ENCODE measurements around the gene GAD2. TPM values are rescaled to one million over a fixed set of nuclear protein-coding genes. Genes with fewer than 3 reads are reported as not detected.

Gene GAD2
- total RNA-seq, 2 experiments from 2014 or later = not detected

- H3K27ac Mint-ChIP-seq = no peak overlapping the region
- H3K36me3 Mint-ChIP-seq = peaks cover 4% of the 10 kb centered on the region
- H3K9me3 Mint-ChIP-seq (ENCODE audit: low read depth) = no peaks in the 10 kb centered on the region
- CTCF ChIA-PET = no interaction called here
- peaks cover 28% of the 10 kb centered on the region for H3K4me1 Mint-ChIP-seq
- DNase-seq (no peak), ATAC-seq (no peak)
- H3K27me3 Mint-ChIP-seq = peaks cover 79% of the 10 kb centered on the region
- H3K4me3 Mint-ChIP-seq = no peak overlapping the region
Observed at GRCh38 chr10:26214551-26215395, 1.8 kb upstream of the GAD2 start.

GRCh38 chr10:26215396-26215934 is 1.1 kb upstream of the GAD2 start:
- peak overlapping the region; percentile 5 for H3K27ac Mint-ChIP-seq

GRCh38 chr10:26215935-26216584 is 514 bp upstream of the GAD2 start:
- Mint-ChIP-seq H3K36me3 (peaks cover 4% of the 10 kb centered on the region), H3K4me3 (no peak overlapping the region), H3K4me1 (peaks cover 28% of the 10 kb centered on the region), H3K9me3 (ENCODE audit: low read depth) (no peaks in the 10 kb centered on the region), H3K27me3 (peaks cover 92% of the 10 kb centered on the region), H3K27ac (peak overlapping the region; percentile 15)
- CTCF ChIA-PET = no interaction called here
- DNase-seq (no peak), ATAC-seq (peak; percentile 33)

More at GRCh38 chr10:26215396-26215934, 1.1 kb upstream of the GAD2 start:
- no peak for DNase-seq
- CTCF ChIA-PET = no interaction called here
- Mint-ChIP-seq H3K36me3 (peaks cover 4% of the 10 kb centered on the region), H3K4me1 (peaks cover 28% of the 10 kb centered on the region), H3K9me3 (ENCODE audit: low read depth) (no peaks in the 10 kb centered on the region), H3K27me3 (peaks cover 86% of the 10 kb centered on the region), H3K4me3 (no peak overlapping the region)
- ATAC-seq = no peak

GRCh38 chr10:26217396-26218086 is 967 bp downstream of the GAD2 start:
- H3K4me1 Mint-ChIP-seq = peaks cover 28% of the 10 kb centered on the region
- H3K27ac Mint-ChIP-seq = peak overlapping the region; percentile 19
- H3K4me3 Mint-ChIP-seq = no peak overlapping the region
- peaks cover 4% of the 10 kb centered on the region for H3K36me3 Mint-ChIP-seq
- H3K27me3 Mint-ChIP-seq = peaks cover 96% of the 10 kb centered on the region
- ATAC-seq (no peak), DNase-seq (no peak)
- CTCF ChIA-PET = no interaction called here
- no peaks in the 10 kb centered on the region for H3K9me3 Mint-ChIP-seq (ENCODE audit: low read depth)

- ATAC-seq = no peak
- H3K4me3 Mint-ChIP-seq = no peak overlapping the region
- H3K27me3 Mint-ChIP-seq = peaks cover 93% of the 10 kb centered on the region
- H3K27ac Mint-ChIP-seq = no peak overlapping the region
- CTCF ChIA-PET = interaction anchor here (1.2 kb wide), 1 partner anchor 69 kb away, joined by 4 read pairs; no protein-coding TSS in a partner anchor
- DNase-seq = no peak
- peaks cover 25% of the 10 kb centered on the region for H3K4me1 Mint-ChIP-seq
- H3K9me3 Mint-ChIP-seq (ENCODE audit: low read depth) = no peaks in the 10 kb centered on the region
- H3K36me3 Mint-ChIP-seq = peaks cover 4% of the 10 kb centered on the region
Observed at GRCh38 chr10:26219676-26220075, 3.1 kb downstream of the GAD2 start.

- peaks cover 90% of the 10 kb centered on the region for H3K27me3 Mint-ChIP-seq
- H3K4me1 Mint-ChIP-seq = peaks cover 20% of the 10 kb centered on the region
- H3K9me3 Mint-ChIP-seq (ENCODE audit: low read depth) = no peaks in the 10 kb centered on the region
- peaks cover 4% of the 10 kb centered on the region for H3K36me3 Mint-ChIP-seq
- no peak overlapping the region for H3K4me3 Mint-ChIP-seq
- ATAC-seq (no peak), DNase-seq (no peak)
- CTCF ChIA-PET = no interaction called here
- H3K27ac Mint-ChIP-seq = no peak overlapping the region
Observed at GRCh38 chr10:26220901-26221300, 4.3 kb downstream of the GAD2 start.

GRCh38 chr10:26221541-26221940 is 5.0 kb downstream of the GAD2 start:
- Mint-ChIP-seq H3K36me3 (peaks cover 4% of the 10 kb centered on the region), H3K4me1 (peaks cover 16% of the 10 kb centered on the region), H3K27me3 (peaks cover 85% of the 10 kb centered on the region), H3K4me3 (no peak overlapping the region), H3K9me3 (ENCODE audit: low read depth) (no peaks in the 10 kb centered on the region), H3K27ac (no peak overlapping the region)
- CTCF ChIA-PET = no interaction called here
- no peak for DNase-seq
- ATAC-seq = no peak

GRCh38 chr10:26222563-26222962 is 6.0 kb downstream of the GAD2 start:
- Mint-ChIP-seq H3K27ac (no peak overlapping the region), H3K4me1 (peaks cover 6% of the 10 kb centered on the region), H3K27me3 (peaks cover 77% of the 10 kb centered on the region), H3K9me3 (ENCODE audit: low read depth) (no peaks in the 10 kb centered on the region), H3K4me3 (no peak overlapping the region), H3K36me3 (peaks cover 2% of the 10 kb centered on the region)
- DNase-seq (no peak), ATAC-seq (no peak)
- CTCF ChIA-PET = interaction anchor here (0.5 kb wide), 1 partner anchor 277 kb away, joined by 3 read pairs; no protein-coding TSS in a partner anchor

- peaks cover 62% of the 10 kb centered on the region for H3K27me3 Mint-ChIP-seq
- DNase-seq (no peak), ATAC-seq (no peak)
- no peaks in the 10 kb centered on the region for H3K9me3 Mint-ChIP-seq (ENCODE audit: low read depth)
- CTCF ChIA-PET = no interaction called here
- H3K4me1 Mint-ChIP-seq = no peaks in the 10 kb centered on the region
- H3K36me3 Mint-ChIP-seq = no peaks in the 10 kb centered on the region
- no peak overlapping the region for H3K27ac Mint-ChIP-seq
- H3K4me3 Mint-ChIP-seq = no peak overlapping the region
Observed at GRCh38 chr10:26225322-26225721, 8.7 kb downstream of the GAD2 start.

- CTCF ChIA-PET = no interaction called here
Observed at GRCh38 chr10:26227786-26228185, 11.2 kb downstream of the GAD2 start.

GRCh38 chr10:26232174-26232573 is 15.6 kb downstream of the GAD2 start:
- no peak overlapping the region for H3K4me3 Mint-ChIP-seq
- H3K27me3 Mint-ChIP-seq = peaks cover 27% of the 10 kb centered on the region
- ATAC-seq (no peak), DNase-seq (no peak)
- H3K9me3 Mint-ChIP-seq (ENCODE audit: low read depth) = no peaks in the 10 kb centered on the region
- H3K27ac Mint-ChIP-seq = no peak overlapping the region
- no peaks in the 10 kb centered on the region for H3K36me3 Mint-ChIP-seq
- CTCF ChIA-PET = no interaction called here
- no peaks in the 10 kb centered on the region for H3K4me1 Mint-ChIP-seq

More at GRCh38 chr10:26227786-26228185, 11.2 kb downstream of the GAD2 start:
- no peaks in the 10 kb centered on the region for H3K4me1 Mint-ChIP-seq
- no peak overlapping the region for H3K27ac Mint-ChIP-seq
- no peak for DNase-seq
- H3K4me3 Mint-ChIP-seq = no peak overlapping the region
- peaks cover 48% of the 10 kb centered on the region for H3K27me3 Mint-ChIP-seq
- H3K36me3 Mint-ChIP-seq = no peaks in the 10 kb centered on the region
- no peak for ATAC-seq
- H3K9me3 Mint-ChIP-seq (ENCODE audit: low read depth) = no peaks in the 10 kb centered on the region

GRCh38 chr10:26235761-26236160 is 19.2 kb downstream of the GAD2 start:
- no peaks in the 10 kb centered on the region for H3K4me1 Mint-ChIP-seq
- peaks cover 25% of the 10 kb centered on the region for H3K27me3 Mint-ChIP-seq
- H3K36me3 Mint-ChIP-seq = no peaks in the 10 kb centered on the region
- CTCF ChIA-PET = no interaction called here
- ATAC-seq (no peak), DNase-seq (no peak)
- no peaks in the 10 kb centered on the region for H3K9me3 Mint-ChIP-seq (ENCODE audit: low read depth)
- H3K27ac Mint-ChIP-seq = no peak overlapping the region
- no peak overlapping the region for H3K4me3 Mint-ChIP-seq

GRCh38 chr10:26238378-26238777 is 21.8 kb downstream of the GAD2 start:
- H3K27ac Mint-ChIP-seq = no peak overlapping the region
- no peak overlapping the region for H3K4me3 Mint-ChIP-seq
- no peak for DNase-seq
- no peak for ATAC-seq
- H3K9me3 Mint-ChIP-seq (ENCODE audit: low read depth) = no peaks in the 10 kb centered on the region
- no peaks in the 10 kb centered on the region for H3K36me3 Mint-ChIP-seq
- peaks cover 19% of the 10 kb centered on the region for H3K27me3 Mint-ChIP-seq
- no peaks in the 10 kb centered on the region for H3K4me1 Mint-ChIP-seq
- CTCF ChIA-PET = interaction anchor here (0.6 kb wide), 1 partner anchor 289 kb away, joined by 3 read pairs; no protein-coding TSS in a partner anchor

Data from activated CD8-positive, alpha-beta memory T cell treated with anti-CD3 and anti-CD28 coated beads, Interleukin-2, amount 10 ng/mL, durations not matched to agents 7 days and 5 days (primary cell).